NCI-H1417 (cell line): ENCODE data around the gene VWA8.

Source experiments
- DNase-seq, 3 experiments: peaks; one replicate each; lab custom pipeline; 2025; lab: John Stamatoyannopoulos, UW

Gene VWA8

GRCh38 chr13:41802684-41803444 is 158.0 kb downstream of the VWA8 start:
- no peak for DNase-seq

- DNase-seq: no peak
These were observed 158.7 kb downstream of the VWA8 start for GRCh38 chr13:41802043-41802683.

GRCh38 chr13:41791056-41791455 is 169.9 kb downstream of the VWA8 start:
- DNase-seq: no peak

- DNase-seq: no peak
These were observed 172.4 kb downstream of the VWA8 start for GRCh38 chr13:41788552-41788951.

- no peak for DNase-seq
These were observed 175.3 kb downstream of the VWA8 start for GRCh38 chr13:41785402-41786172.

GRCh38 chr13:41782086-41782485 is 178.8 kb downstream of the VWA8 start:
- no peak for DNase-seq

- no peak for DNase-seq
These were observed 179.9 kb downstream of the VWA8 start for GRCh38 chr13:41780715-41781706.

GRCh38 chr13:41775251-41775650 is 185.7 kb downstream of the VWA8 start:
- DNase-seq: no peak

- DNase-seq: peak in 1 of 3 experiments; percentile 5
These were observed 186.2 kb downstream of the VWA8 start for GRCh38 chr13:41774605-41775218.

- peak in 1 of 3 experiments; percentile 7 for DNase-seq
These were observed 193.1 kb downstream of the VWA8 start for GRCh38 chr13:41767801-41768200.

- no peak for DNase-seq
These were observed 194.5 kb downstream of the VWA8 start for GRCh38 chr13:41766439-41766838.

- no peak for DNase-seq
These were observed 195.1 kb downstream of the VWA8 start for GRCh38 chr13:41765813-41766212.

GRCh38 chr13:41765020-41765419 is 195.9 kb downstream of the VWA8 start:
- DNase-seq: no peak

GRCh38 chr13:41764558-41764957 is 196.4 kb downstream of the VWA8 start:
- DNase-seq: no peak

- DNase-seq: no peak
These were observed 197.1 kb downstream of the VWA8 start for GRCh38 chr13:41763782-41764181.

- DNase-seq: no peak
These were observed 198.1 kb downstream of the VWA8 start for GRCh38 chr13:41762796-41763195.

GRCh38 chr13:41756198-41756880 is 204.6 kb downstream of the VWA8 start:
- DNase-seq: no peak

GRCh38 chr13:41751734-41752445 is 209.0 kb downstream of the VWA8 start:
- DNase-seq: no peak

GRCh38 chr13:41751277-41751676 is 209.6 kb downstream of the VWA8 start:
- no peak for DNase-seq

- DNase-seq: no peak
These were observed 214.7 kb downstream of the VWA8 start for GRCh38 chr13:41746259-41746658.
